Panc1 (cell line): ENCODE results near the gene BTRC. TPM values are rescaled to one million over a fixed set of nuclear protein-coding genes. Genes with fewer than 3 reads are reported as not detected.

ENCODE experiments used
- ATAC-seq: fragments of 200-7000 bp; cut with Tn5 transposase; 2 replicates; pipeline ENCODE4 v1.9.1; 2020; ENCODE audit warnings: mild to moderate bottlenecking, moderate library complexity
- BruUV-seq: library from RNA; stranded (reverse); fragments of 400-500 nt; replicated peaks from 2 replicates; lab custom pipeline; 2021; lab: Mats Ljungman, UMichigan
- CTCF ChIA-PET: fragments of 300-600 bp; sonication (Branson Sonifier 250); formaldehyde crosslinking; loops from one replicate; lab custom pipeline; 2022; ENCODE audit warnings: antibody characterized with exemption; lab: Charles Lee
- POLR2A ChIA-PET: fragments of 300-600 bp; sonication (Branson Sonifier 250); formaldehyde crosslinking; loops from one replicate; lab custom pipeline; 2022; ENCODE audit warnings: antibody characterized with exemption; lab: Charles Lee
- DNase-seq: peaks from one replicate; pipeline ENCODE4 v3.0.0-alpha.2; 2010; ENCODE audit warnings: low read depth, low spot score
- H3K27ac ChIP-seq: 2 replicates; pipeline ENCODE4 v1.5.1; 2011; ENCODE audit warnings: mild to moderate bottlenecking, low read length, inconsistent platforms
- H3K27me3 ChIP-seq: fragments of 200-500 bp; sonication (Bioruptor generic); 2 replicates; pipeline ENCODE4 v1.6.0; 2014; ENCODE audit warnings: low read length, inconsistent platforms; ENCODE audit not compliant: control insufficient read depth, insufficient read depth
- H3K36me3 ChIP-seq: fragments of 200-500 bp; sonication (Bioruptor generic); 2 replicates; pipeline ENCODE4 v1.5.1; 2014; ENCODE audit warnings: inconsistent platforms, mild to moderate bottlenecking, low read length, moderate library complexity; ENCODE audit not compliant: control insufficient read depth, insufficient read depth
- H3K4me1 ChIP-seq: 2 replicates; pipeline ENCODE4 v1.5.1; 2011; ENCODE audit warnings: inconsistent platforms, mild to moderate bottlenecking, low read length, moderate library complexity; ENCODE audit not compliant: control insufficient read depth, insufficient read depth
- H3K4me3 ChIP-seq, 2 experiments: 2 replicates each; pipeline ENCODE4 v1.5.1; 2011 to 2012; ENCODE audit warnings: low read depth in 2 of 2, low read length in 2 of 2, mild to moderate bottlenecking in 2 of 2, inconsistent platforms in 1 of 2, moderate library complexity in 1 of 2
- H3K9me3 ChIP-seq: fragments of 200-500 bp; sonication (Bioruptor generic); 2 replicates; pipeline ENCODE4 v1.5.1; 2014; ENCODE audit warnings: low read depth, mild to moderate bottlenecking, inconsistent platforms, low read length, moderate library complexity; ENCODE audit not compliant: control insufficient read depth, insufficient read depth
- POLR2AphosphoS5 ChIP-seq: IDR thresholded peaks from 2 replicates; pipeline ENCODE4 v1.6.1; 2012; ENCODE audit warnings: mild to moderate bottlenecking, low read depth, low read length, moderate library complexity
- SIN3A ChIP-seq: IDR thresholded peaks from 2 replicates; pipeline ENCODE4 v1.6.1; 2012; ENCODE audit warnings: low read depth, mild to moderate bottlenecking, low read length, moderate library complexity, borderline replicate concordance; ENCODE audit not compliant: insufficient read depth
- TCF7L2 ChIP-seq: IDR thresholded peaks from 2 replicates; pipeline ENCODE4 v1.6.1; 2011; ENCODE audit warnings: mild to moderate bottlenecking, low read depth, low read length, inconsistent platforms
- in situ Hi-C: cut with HindIII; loops from 2 replicates; pipeline ENCODE4 v1.10.0; 2016; ENCODE audit warnings: low sequenced_read_pairs, low pct_unique_long_range_greater_than_20kb
- intact Hi-C: fragments of 100-400 bp; cut with micrococcal nuclease; formaldehyde crosslinking; loops from one replicate; pipeline ENCODE4 v1.10.0; 2022; ENCODE audit not compliant: unreplicated experiment
- total RNA-seq: library from RNA; stranded (reverse); gene quantifications from one replicate; pipeline ENCODE4 v1.2.1, GENCODE V29; 2021; ENCODE audit not compliant: unreplicated experiment
- TF ChIP-seq, protein P1 (sequence below), 2 experiments: IDR thresholded peaks; 2 replicates each; pipeline ENCODE4 v1.6.1; 2011 to 2012; ENCODE audit warnings: low read depth in 2 of 2, control low read depth in 1 of 2, low read length in 1 of 2, mild to moderate bottlenecking in 1 of 2, moderate library complexity in 1 of 2; ENCODE audit not compliant: insufficient read depth in 1 of 2
- TF ChIP-seq, protein P2 (sequence below): fragments of 450-650 bp; IDR thresholded peaks from 2 replicates; pipeline ENCODE4 v1.5.1; 2017; ENCODE audit warnings: mild to moderate bottlenecking

The BTRC gene
- total RNA-seq, 1 experiment from 2014 or later = 22.1 TPM

DNA sequence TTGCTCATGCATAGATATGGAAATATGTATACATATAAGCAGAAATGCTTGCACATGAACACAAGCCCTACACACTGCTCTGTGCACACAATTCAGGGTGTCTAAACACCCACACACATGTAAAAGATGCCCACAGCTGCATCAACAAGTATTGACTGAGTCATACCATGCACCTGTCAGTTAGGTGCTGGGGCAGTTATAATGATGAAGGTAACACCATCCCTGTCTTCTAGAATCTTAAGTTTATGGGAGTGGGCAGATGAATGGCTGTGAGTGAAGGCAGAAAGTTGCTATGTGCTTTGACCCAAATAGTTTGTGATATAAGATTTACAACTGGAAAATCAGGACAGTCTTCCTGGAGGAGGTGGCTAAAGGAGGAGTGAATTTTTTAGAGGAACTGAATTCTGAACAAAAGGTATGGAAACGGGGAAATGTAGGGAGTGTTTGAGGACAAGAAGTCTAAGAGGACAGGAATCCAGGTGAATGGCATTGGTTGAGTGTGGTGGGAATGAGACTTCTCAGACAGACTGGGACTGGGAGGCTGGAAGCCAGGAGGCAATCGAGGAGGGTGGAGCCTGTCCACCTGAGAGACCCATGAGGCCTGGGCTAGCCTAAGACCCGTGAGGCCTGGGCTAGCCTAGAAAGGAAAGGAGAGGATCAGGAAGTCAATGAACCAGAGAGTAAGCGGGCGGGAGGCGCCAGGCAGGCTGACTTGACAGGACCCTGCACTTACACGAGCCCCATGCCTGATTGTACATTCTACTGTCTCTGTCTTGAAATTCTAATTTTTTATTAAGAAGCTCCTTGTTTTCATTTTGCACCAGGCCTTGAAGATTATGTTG is 213.4 kb downstream of the BTRC start:
- no peak overlapping the region for H3K27ac ChIP-seq
- CTCF ChIA-PET = interaction anchor here (0.7 kb wide), 1 partner anchor 42 kb away, joined by 7 read pairs; no protein-coding TSS in a partner anchor
- no peak overlapping the region for H3K4me3 ChIP-seq
- no peak for ATAC-seq
- POLR2A ChIA-PET = no interaction called here
- intact Hi-C loops = no loop called here
- TF ChIP-seq SIN3A = no peak
- TF ChIP-seq, protein P1, sequence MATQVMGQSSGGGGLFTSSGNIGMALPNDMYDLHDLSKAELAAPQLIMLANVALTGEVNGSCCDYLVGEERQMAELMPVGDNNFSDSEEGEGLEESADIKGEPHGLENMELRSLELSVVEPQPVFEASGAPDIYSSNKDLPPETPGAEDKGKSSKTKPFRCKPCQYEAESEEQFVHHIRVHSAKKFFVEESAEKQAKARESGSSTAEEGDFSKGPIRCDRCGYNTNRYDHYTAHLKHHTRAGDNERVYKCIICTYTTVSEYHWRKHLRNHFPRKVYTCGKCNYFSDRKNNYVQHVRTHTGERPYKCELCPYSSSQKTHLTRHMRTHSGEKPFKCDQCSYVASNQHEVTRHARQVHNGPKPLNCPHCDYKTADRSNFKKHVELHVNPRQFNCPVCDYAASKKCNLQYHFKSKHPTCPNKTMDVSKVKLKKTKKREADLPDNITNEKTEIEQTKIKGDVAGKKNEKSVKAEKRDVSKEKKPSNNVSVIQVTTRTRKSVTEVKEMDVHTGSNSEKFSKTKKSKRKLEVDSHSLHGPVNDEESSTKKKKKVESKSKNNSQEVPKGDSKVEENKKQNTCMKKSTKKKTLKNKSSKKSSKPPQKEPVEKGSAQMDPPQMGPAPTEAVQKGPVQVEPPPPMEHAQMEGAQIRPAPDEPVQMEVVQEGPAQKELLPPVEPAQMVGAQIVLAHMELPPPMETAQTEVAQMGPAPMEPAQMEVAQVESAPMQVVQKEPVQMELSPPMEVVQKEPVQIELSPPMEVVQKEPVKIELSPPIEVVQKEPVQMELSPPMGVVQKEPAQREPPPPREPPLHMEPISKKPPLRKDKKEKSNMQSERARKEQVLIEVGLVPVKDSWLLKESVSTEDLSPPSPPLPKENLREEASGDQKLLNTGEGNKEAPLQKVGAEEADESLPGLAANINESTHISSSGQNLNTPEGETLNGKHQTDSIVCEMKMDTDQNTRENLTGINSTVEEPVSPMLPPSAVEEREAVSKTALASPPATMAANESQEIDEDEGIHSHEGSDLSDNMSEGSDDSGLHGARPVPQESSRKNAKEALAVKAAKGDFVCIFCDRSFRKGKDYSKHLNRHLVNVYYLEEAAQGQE (IDR thresholded peaks at IDR 0.05; ENCODE audit: insufficient read depth in 1 of 2, low read depth in 2 of 2, low read length in 1 of 2) = no peak
- TF ChIP-seq, protein P2, sequence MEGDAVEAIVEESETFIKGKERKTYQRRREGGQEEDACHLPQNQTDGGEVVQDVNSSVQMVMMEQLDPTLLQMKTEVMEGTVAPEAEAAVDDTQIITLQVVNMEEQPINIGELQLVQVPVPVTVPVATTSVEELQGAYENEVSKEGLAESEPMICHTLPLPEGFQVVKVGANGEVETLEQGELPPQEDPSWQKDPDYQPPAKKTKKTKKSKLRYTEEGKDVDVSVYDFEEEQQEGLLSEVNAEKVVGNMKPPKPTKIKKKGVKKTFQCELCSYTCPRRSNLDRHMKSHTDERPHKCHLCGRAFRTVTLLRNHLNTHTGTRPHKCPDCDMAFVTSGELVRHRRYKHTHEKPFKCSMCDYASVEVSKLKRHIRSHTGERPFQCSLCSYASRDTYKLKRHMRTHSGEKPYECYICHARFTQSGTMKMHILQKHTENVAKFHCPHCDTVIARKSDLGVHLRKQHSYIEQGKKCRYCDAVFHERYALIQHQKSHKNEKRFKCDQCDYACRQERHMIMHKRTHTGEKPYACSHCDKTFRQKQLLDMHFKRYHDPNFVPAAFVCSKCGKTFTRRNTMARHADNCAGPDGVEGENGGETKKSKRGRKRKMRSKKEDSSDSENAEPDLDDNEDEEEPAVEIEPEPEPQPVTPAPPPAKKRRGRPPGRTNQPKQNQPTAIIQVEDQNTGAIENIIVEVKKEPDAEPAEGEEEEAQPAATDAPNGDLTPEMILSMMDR = no peak
- no peak for TF ChIP-seq TCF7L2
- no peak for TF ChIP-seq POLR2AphosphoS5
- in situ Hi-C loops = no loop called here
- no peaks in the 10 kb centered on the region for H3K36me3 ChIP-seq
- DNase-seq = no peak
- H3K27me3 ChIP-seq = peaks cover 7% of the 10 kb centered on the region
- BruUV-seq = no TSS peak
- H3K4me1 ChIP-seq = peaks cover 7% of the 10 kb centered on the region; the same call in 1 of the 2 replicates
- no peaks in the 10 kb centered on the region for H3K9me3 ChIP-seq

DNA sequence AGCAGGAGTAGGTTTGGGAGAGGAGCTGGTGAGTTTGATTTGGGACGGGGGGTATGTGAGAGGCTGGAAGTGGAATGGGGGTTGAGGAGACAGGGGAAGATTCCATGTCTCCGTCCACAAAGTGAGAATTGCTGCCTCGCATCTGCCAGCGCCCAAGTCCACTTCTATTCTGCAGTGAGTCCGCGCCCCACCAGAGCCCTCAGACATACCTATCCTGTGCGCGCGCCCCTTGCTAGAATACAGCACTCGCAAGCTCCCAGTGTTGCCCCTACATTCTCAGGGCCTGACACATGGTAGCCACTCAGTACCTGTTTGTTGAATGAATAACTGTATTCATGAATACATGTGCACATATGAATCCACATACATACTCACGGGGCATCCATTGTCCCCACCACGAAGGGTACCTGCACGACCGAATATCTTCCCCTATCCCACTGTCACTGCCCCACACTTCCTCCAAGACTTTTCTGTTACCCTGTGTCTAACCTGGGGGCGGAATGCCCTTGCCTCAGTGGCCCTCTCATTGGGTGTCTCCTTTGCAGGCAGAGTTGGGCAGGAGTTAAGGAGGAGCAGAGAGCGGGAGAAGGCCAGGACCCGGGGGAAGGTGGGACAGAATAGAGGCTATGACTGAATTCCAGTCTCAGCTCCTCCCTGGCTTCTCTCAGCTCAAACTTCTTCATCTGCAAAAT is 214.2 kb downstream of the BTRC start:
- CTCF ChIA-PET = interaction anchor here (0.7 kb wide), 1 partner anchor 41 kb away, joined by 7 read pairs; no protein-coding TSS in a partner anchor
- TF ChIP-seq POLR2AphosphoS5 = no peak
- TF ChIP-seq, protein P1 (IDR thresholded peaks at IDR 0.05; ENCODE audit: insufficient read depth in 1 of 2, low read depth in 2 of 2, low read length in 1 of 2) = no peak
- no peak for TF ChIP-seq SIN3A
- POLR2A ChIA-PET = no interaction called here

More for the DNA sequence above, 214.2 kb downstream of the BTRC start:
- no peak for DNase-seq
- intact Hi-C loops (no loop called here), in situ Hi-C loops (no loop called here)
- H3K9me3 ChIP-seq = no peaks in the 10 kb centered on the region
- H3K4me1 ChIP-seq = peaks cover 7% of the 10 kb centered on the region; the same call in 1 of the 2 replicates
- no peak overlapping the region for H3K27ac ChIP-seq
- no peaks in the 10 kb centered on the region for H3K36me3 ChIP-seq
- peaks cover 7% of the 10 kb centered on the region for H3K27me3 ChIP-seq
- no peak for ATAC-seq
- no TSS peak for BruUV-seq
- H3K4me3 ChIP-seq = no peak overlapping the region
